ENCODE results near the gene MTURN.

MTURN gene

DNA sequence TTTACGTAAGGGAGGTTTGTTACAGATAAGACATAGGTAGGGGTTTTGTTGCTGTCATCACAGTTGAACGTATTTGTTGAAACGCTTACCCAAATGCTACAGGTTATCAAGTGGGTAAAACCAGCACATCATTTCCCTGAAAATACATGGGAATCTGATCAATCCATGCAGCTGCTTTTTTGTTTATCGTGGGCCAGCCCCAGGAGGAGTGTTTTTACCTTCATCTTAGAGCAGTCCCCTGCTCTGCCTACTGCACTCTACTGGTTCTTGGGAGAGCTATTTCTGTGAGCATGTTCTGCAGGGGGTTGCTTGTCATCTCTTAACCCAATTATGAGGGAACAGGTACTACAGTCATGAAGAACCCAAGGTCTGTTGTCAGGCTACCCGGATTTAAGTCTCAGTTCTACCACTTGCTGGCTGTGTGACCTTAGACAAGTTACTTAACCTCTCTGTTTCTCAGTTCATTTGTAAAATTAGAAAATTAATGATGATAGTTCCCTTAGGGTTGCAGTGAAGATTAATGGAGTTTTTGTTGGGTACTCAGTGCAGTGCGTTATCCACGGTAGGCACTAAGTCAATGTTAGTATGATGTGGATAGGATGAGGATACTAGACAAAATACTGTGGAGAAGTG lies 15.0 kb downstream of the MTURN start:
- TF ChIP-seq, protein P1, sequence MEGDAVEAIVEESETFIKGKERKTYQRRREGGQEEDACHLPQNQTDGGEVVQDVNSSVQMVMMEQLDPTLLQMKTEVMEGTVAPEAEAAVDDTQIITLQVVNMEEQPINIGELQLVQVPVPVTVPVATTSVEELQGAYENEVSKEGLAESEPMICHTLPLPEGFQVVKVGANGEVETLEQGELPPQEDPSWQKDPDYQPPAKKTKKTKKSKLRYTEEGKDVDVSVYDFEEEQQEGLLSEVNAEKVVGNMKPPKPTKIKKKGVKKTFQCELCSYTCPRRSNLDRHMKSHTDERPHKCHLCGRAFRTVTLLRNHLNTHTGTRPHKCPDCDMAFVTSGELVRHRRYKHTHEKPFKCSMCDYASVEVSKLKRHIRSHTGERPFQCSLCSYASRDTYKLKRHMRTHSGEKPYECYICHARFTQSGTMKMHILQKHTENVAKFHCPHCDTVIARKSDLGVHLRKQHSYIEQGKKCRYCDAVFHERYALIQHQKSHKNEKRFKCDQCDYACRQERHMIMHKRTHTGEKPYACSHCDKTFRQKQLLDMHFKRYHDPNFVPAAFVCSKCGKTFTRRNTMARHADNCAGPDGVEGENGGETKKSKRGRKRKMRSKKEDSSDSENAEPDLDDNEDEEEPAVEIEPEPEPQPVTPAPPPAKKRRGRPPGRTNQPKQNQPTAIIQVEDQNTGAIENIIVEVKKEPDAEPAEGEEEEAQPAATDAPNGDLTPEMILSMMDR (conservative IDR thresholded peaks at IDR 0.05; ENCODE audit: low read depth, low read length): no peak
- no peak overlapping the region for H3K4me3 ChIP-seq (ENCODE audit: low read length)
- DNase-seq (ENCODE audit: low read depth): no peak

DNA sequence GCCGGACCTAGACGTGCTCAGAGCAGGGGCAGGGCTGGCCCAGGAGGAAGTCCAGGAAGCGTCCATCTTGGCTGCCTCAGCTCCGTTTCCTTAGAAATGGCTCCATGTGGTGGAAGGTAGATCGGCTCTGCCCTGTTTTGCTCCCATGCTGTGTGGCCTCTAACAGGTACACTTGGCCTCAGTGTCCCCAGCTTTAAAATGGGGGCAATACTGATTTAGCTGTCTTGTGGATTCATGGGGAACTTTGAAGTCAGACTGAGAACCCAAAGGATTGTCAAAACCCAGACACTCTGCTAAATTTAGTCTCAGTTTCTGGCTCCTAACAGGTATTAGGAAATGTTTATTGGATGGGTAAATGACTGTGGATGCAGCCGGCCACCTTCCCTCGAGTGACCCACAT lies 15.9 kb downstream of the MTURN start:
- no peak overlapping the region for H3K4me3 ChIP-seq (ENCODE audit: low read length)
- no peak for DNase-seq (ENCODE audit: low read depth)
- TF ChIP-seq, protein P1 (conservative IDR thresholded peaks at IDR 0.05; ENCODE audit: low read depth, low read length): no peak

DNA sequence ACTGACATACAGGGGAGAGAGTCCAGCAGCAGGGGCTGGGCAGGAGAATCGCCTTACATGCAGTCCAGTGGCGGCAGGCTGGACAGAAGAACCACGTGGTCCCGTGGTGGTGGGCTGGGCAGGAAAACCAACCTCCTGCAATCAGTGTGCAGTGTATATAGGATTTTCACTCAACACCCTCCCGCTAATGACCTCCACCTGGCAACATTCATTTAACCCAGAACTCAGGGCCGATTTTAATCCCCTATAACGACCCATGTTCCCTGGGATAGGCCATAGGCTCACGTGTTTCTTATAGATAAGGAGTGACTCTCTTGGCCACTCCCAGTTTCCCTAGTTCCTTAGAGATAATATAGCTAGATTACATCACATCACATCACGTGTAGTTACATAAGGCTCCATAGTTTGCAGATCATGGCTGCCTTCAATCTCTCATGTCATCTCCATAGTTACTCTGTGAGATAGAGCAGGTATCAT lies 19.4 kb downstream of the MTURN start:
- H3K4me3 ChIP-seq (ENCODE audit: low read length): no peak overlapping the region
- no peak for DNase-seq (ENCODE audit: low read depth)
- TF ChIP-seq, protein P1 (conservative IDR thresholded peaks at IDR 0.05; ENCODE audit: low read depth, low read length): no peak

DNA sequence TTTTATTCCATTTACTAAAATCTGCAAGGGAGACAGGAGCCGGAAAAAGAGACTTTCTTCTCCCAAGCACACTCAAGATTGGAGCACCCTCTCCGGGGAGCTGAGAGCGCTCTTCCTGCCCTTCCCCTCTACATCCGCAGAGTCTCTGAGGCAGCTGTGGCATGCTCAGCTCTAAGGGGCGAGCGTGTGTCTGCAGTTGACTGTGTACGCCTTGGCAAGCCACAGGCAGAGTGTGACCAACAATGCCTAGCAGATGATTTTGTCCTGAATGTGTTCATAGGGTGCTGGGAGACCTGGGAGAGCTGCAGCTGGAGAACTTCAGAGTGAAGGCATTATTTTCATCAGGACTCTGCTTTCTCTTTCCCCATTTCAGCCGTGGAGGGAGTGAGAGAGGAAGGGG lies 20.7 kb downstream of the MTURN start:
- DNase-seq (ENCODE audit: low read depth): no peak
- TF ChIP-seq, protein P1 (conservative IDR thresholded peaks at IDR 0.05; ENCODE audit: low read depth, low read length): no peak
- H3K4me3 ChIP-seq (ENCODE audit: low read length): no peak overlapping the region

DNA sequence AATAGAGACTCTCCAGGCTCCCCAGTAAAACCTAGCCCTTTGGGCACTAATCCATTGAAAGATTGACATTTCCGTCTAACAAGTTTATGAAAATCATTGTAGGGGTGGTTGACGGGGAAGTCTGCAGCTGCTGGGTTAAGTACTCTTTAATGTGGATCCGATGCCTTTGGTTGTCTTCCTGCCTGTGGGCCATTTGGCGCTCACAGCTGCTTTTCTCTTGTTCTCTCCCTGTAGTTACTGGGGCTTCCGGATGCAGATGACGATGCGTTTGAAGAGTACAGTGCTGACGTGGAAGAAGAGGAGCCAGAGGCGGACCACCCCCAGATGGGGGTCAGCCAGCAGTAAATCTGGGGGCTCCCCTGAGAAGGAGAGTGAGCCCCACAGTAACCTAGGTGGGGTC lies 22.4 kb downstream of the MTURN start:
- no peak overlapping the region for H3K4me3 ChIP-seq (ENCODE audit: low read length)
- DNase-seq (ENCODE audit: low read depth): no peak
- TF ChIP-seq, protein P1 (conservative IDR thresholded peaks at IDR 0.05; ENCODE audit: low read depth, low read length): no peak

DNA sequence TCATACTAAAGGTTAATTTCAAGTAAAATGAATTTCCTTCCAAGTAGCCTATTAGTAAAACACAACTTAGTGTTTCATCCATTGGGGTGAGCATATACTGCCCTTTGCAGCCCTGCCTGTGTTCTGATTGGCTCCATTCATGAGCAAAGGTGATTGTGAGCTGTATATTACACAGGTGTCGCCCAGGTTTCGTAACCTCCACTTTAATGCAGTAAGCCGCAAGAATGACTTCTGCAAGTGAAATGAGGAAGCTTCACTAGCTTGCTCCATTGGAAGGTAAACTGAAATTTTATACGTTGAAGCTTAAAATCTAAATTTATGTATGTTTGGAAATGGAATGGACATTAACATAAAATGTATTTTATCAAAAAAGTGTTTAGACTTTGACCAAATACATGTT lies 24.4 kb downstream of the MTURN start:
- no peak for DNase-seq (ENCODE audit: low read depth)
- TF ChIP-seq, protein P1 (conservative IDR thresholded peaks at IDR 0.05; ENCODE audit: low read depth, low read length): no peak
- H3K4me3 ChIP-seq (ENCODE audit: low read length): no peak overlapping the region

DNA sequence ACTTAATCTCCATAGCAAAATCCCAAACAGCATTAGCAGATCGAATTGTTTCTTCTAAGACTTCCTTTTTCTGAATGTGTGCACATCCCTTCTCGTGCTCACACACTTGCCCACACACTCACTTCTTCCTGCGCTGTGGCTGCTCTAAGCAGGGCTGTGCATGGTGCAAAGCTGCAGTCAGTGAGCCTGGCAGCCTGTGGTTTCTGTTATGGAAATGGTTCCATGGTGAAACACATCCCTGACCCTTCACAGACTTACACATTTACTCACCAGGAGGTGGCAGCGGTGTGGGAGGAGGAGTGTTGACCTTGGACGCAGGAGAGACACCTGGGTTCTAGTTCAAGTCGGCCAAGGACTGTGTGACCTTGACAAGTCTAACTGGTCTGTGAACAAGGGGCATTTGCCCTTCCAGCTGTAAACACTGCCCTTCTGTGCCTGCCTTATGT lies 24.9 kb downstream of the MTURN start:
- no peak for DNase-seq (ENCODE audit: low read depth)
- TF ChIP-seq, protein P1 (conservative IDR thresholded peaks at IDR 0.05; ENCODE audit: low read depth, low read length): peak; percentile 43
- H3K4me3 ChIP-seq (ENCODE audit: low read length): no peak overlapping the region
